ENCODE measurements around the gene CAD. TPM values are rescaled to one million over a fixed set of nuclear protein-coding genes. Genes with fewer than 3 reads are reported as not detected.

CAD gene
- total and polyA plus RNA-seq, 9 donors = 11.9 to 53.9 (median 31.1) TPM

GRCh38 chr2:27285481-27285880, 68.3 kb downstream of the CAD start:
- no peak overlapping the region for H3K27ac ChIP-seq
- 57 to 76% (median 58%) methylated on average over 6 of the region's 6 CpGs for WGBS, 3 donors
- no peaks in the 10 kb centered on the region for H3K4me1 ChIP-seq (ENCODE audit: insufficient read depth)
- no peaks in the 10 kb centered on the region for H3K36me3 ChIP-seq
- no peak for DNase-seq
- no peak overlapping the region for H3K4me3 ChIP-seq
- TF ChIP-seq CTCF (IDR thresholded peaks at IDR 0.05) (no peak), EP300 (IDR thresholded peaks at IDR 0.05) (no peak), POLR2A (IDR thresholded peaks at IDR 0.05) (no peak)
- H3K9me3 ChIP-seq = no peaks in the 10 kb centered on the region
- no peaks in the 10 kb centered on the region for H3K27me3 ChIP-seq
- intact Hi-C loops (cut with DNase I) = loop anchor here in 3 of 4 donors (10.0 kb wide), 3 partner anchors 321 to 441 kb away; partner anchors contain the start of gene DPYSL5 (in 2 of the 3)

GRCh38 chr2:27288610-27289009, 71.4 kb downstream of the CAD start:
- H3K9me3 ChIP-seq = no peaks in the 10 kb centered on the region
- DNase-seq = no peak
- 45 to 52% (median 51%) methylated on average over 3 of the region's 3 CpGs for WGBS, 3 donors
- intact Hi-C loops (cut with DNase I) = loop anchor here in 3 of 4 donors (10.0 kb wide), 3 partner anchors 324 to 444 kb away; partner anchors contain the start of gene DPYSL5 (in 2 of the 3)
- TF ChIP-seq POLR2A (IDR thresholded peaks at IDR 0.05) = no peak
- no peak for TF ChIP-seq EP300 (IDR thresholded peaks at IDR 0.05)
- TF ChIP-seq CTCF (IDR thresholded peaks at IDR 0.05) = no peak
- no peaks in the 10 kb centered on the region for H3K36me3 ChIP-seq
- no peak overlapping the region for H3K4me3 ChIP-seq
- no peak overlapping the region for H3K27ac ChIP-seq
- no peaks in the 10 kb centered on the region for H3K27me3 ChIP-seq
- no peaks in the 10 kb centered on the region for H3K4me1 ChIP-seq (ENCODE audit: insufficient read depth)

GRCh38 chr2:27290549-27290948, 73.4 kb downstream of the CAD start:
- no peak for DNase-seq
- H3K9me3 ChIP-seq = no peaks in the 10 kb centered on the region
- no peak overlapping the region for H3K4me3 ChIP-seq
- 91 to 93% (median 93%) methylated on average over 5 of the region's 5 CpGs for WGBS, 3 donors
- TF ChIP-seq CTCF (IDR thresholded peaks at IDR 0.05) (no peak), EP300 (IDR thresholded peaks at IDR 0.05) (no peak), POLR2A (IDR thresholded peaks at IDR 0.05) (no peak)
- intact Hi-C loops (cut with DNase I) = no loop called here
- H3K36me3 ChIP-seq = no peaks in the 10 kb centered on the region
- H3K4me1 ChIP-seq (ENCODE audit: insufficient read depth) = no peaks in the 10 kb centered on the region
- no peaks in the 10 kb centered on the region for H3K27me3 ChIP-seq
- no peak overlapping the region for H3K27ac ChIP-seq

- TF ChIP-seq EP300 (IDR thresholded peaks at IDR 0.05) (no peak), POLR2A (IDR thresholded peaks at IDR 0.05) (no peak), CTCF (IDR thresholded peaks at IDR 0.05) (no peak)
- no peak for DNase-seq
- Histone ChIP-seq H3K4me3 (no peak overlapping the region), H3K27ac (no peak overlapping the region), H3K27me3 (no peaks in the 10 kb centered on the region), H3K9me3 (no peaks in the 10 kb centered on the region), H3K4me1 (ENCODE audit: insufficient read depth) (no peaks in the 10 kb centered on the region), H3K36me3 (no peaks in the 10 kb centered on the region)
- intact Hi-C loops (cut with DNase I) = no loop called here
- 23 to 34% (median 25%) methylated on average over 6 of the region's 6 CpGs for WGBS, 3 donors
Measured at GRCh38 chr2:27291865-27292264, 74.7 kb downstream of the CAD start.

Other genes starting within 250 kb of the CAD start
- gene MAPRE3, start 246.7 kb upstream of the CAD start, total RNA-seq = 10 to 100 TPM; 23.8 to 51.8 (median 34.0) TPM
- 10 to 100 TPM; 34.3 to 45.4 TPM for gene MAPRE3, start 246.7 kb upstream of the CAD start, polyA plus RNA-seq
- gene TMEM214, start 184.4 kb upstream of the CAD start, total RNA-seq = 100 to 1,000 TPM in 1 of 7 donors, 10 to 100 TPM in 6; 26.5 to 101 (median 73.9) TPM
- 10 to 100 TPM; 41.7 to 66.2 TPM for gene TMEM214, start 184.4 kb upstream of the CAD start, polyA plus RNA-seq
- 10 to 100 TPM; 11.7 to 26.9 (median 23.9) TPM for gene AGBL5, start 165.7 kb upstream of the CAD start, total RNA-seq
- gene AGBL5, start 165.7 kb upstream of the CAD start, polyA plus RNA-seq = 10 to 100 TPM; 17.6 to 24.8 TPM
- 100 to 1,000 TPM; 201 to 319 (median 264) TPM for gene OST4, start 145.7 kb upstream of the CAD start, total RNA-seq
- gene OST4, start 145.7 kb upstream of the CAD start, polyA plus RNA-seq = 100 to 1,000 TPM; 379 to 588 TPM
- gene EMILIN1, start 138.8 kb upstream of the CAD start, total RNA-seq = 100 to 1,000 TPM; 121 to 321 (median 264) TPM
- gene EMILIN1, start 138.8 kb upstream of the CAD start, polyA plus RNA-seq = 100 to 1,000 TPM in 1 of 2 donors, 1 to 10 TPM in 1; 8.6 to 177 TPM
- gene KHK, start 130.6 kb upstream of the CAD start, total RNA-seq = 10 to 100 TPM in 1 of 7 donors, 1 to 10 TPM in 6; 1.3 to 10.7 (median 8.0) TPM
- gene KHK, start 130.6 kb upstream of the CAD start, polyA plus RNA-seq = 1 to 10 TPM; 2.7 to 3.9 TPM
- gene CGREF1, start 98.2 kb upstream of the CAD start, total RNA-seq = 10 to 100 TPM in 5 of 7 donors, 1 to 10 TPM in 2; 7.9 to 23.9 (median 17.6) TPM
- 1 to 10 TPM; 7.9 to 9.5 TPM for gene CGREF1, start 98.2 kb upstream of the CAD start, polyA plus RNA-seq
- 1 to 10 TPM in 5 of 7 donors, not detected in 2; 1.1 to 2.4 (median 1.5) TPM for gene ABHD1, start 93.6 kb upstream of the CAD start, total RNA-seq
- 1 to 10 TPM in 1 of 2 donors, under 1 TPM in 1; 0.86 to 1.6 TPM for gene ABHD1, start 93.6 kb upstream of the CAD start, polyA plus RNA-seq
- gene PREB, start 82.7 kb upstream of the CAD start, total RNA-seq = 100 to 1,000 TPM in 1 of 7 donors, 10 to 100 TPM in 6; 42.7 to 113 (median 70.8) TPM
- gene PREB, start 82.7 kb upstream of the CAD start, polyA plus RNA-seq = 10 to 100 TPM; 43.5 to 62.3 TPM
- gene PRR30, start 78.0 kb upstream of the CAD start, total RNA-seq = not detected
- not detected for gene PRR30, start 78.0 kb upstream of the CAD start, polyA plus RNA-seq
- 10 to 100 TPM in 5 of 7 donors, 1 to 10 TPM in 2; 8.4 to 72.2 (median 41.7) TPM for gene TCF23, start 68.4 kb upstream of the CAD start, total RNA-seq
- 10 to 100 TPM; 31.7 to 56.1 TPM for gene TCF23, start 68.4 kb upstream of the CAD start, polyA plus RNA-seq
- gene ATRAID, start 5.3 kb upstream of the CAD start, total RNA-seq = 100 to 1,000 TPM; 123 to 198 (median 135) TPM
- 100 to 1,000 TPM; 199 to 318 TPM for gene ATRAID, start 5.3 kb upstream of the CAD start, polyA plus RNA-seq
- 10 to 100 TPM; 14.2 to 37.9 (median 21.4) TPM for gene SLC5A6, start 5.1 kb upstream of the CAD start, total RNA-seq
- gene SLC5A6, start 5.1 kb upstream of the CAD start, polyA plus RNA-seq = 10 to 100 TPM; 11.2 to 13.9 TPM
- gene SLC30A3, start 45.7 kb downstream of the CAD start, total RNA-seq = 1 to 10 TPM in 1 of 7 donors, under 1 TPM in 3, not detected in 3; 0.23 to 1.1 (median 0.45) TPM
- gene SLC30A3, start 45.7 kb downstream of the CAD start, polyA plus RNA-seq = under 1 TPM; 0.27 to 0.38 TPM
- under 1 TPM in 1 of 7 donors, not detected in 6; 0.56 TPM for gene DNAJC5G, start 58.1 kb downstream of the CAD start, total RNA-seq
- gene DNAJC5G, start 58.1 kb downstream of the CAD start, polyA plus RNA-seq = under 1 TPM; 0.16 to 0.83 TPM
- under 1 TPM in 4 of 7 donors, not detected in 3; 0.12 to 0.72 (median 0.49) TPM for gene TRIM54, start 65.1 kb downstream of the CAD start, total RNA-seq
- under 1 TPM; 0.20 to 0.21 TPM for gene TRIM54, start 65.1 kb downstream of the CAD start, polyA plus RNA-seq
- gene UCN, start 91.1 kb downstream of the CAD start, total RNA-seq = 1 to 10 TPM; 1.4 to 5.6 (median 1.6) TPM
- gene UCN, start 91.1 kb downstream of the CAD start, polyA plus RNA-seq = 1 to 10 TPM in 1 of 2 donors, not detected in 1; 1.5 TPM
- gene MPV17, start 105.7 kb downstream of the CAD start, total RNA-seq = 10 to 100 TPM; 47.0 to 64.3 (median 59.9) TPM
- 100 to 1,000 TPM in 1 of 2 donors, 10 to 100 TPM in 1; 61.8 to 169 TPM for gene MPV17, start 105.7 kb downstream of the CAD start, polyA plus RNA-seq
- gene GTF3C2, start 139.4 kb downstream of the CAD start, total RNA-seq = 10 to 100 TPM; 32.8 to 57.7 (median 45.8) TPM
- gene GTF3C2, start 139.4 kb downstream of the CAD start, polyA plus RNA-seq = 10 to 100 TPM; 26.8 to 49.9 TPM
- 10 to 100 TPM; 28.0 to 46.8 (median 39.0) TPM for gene EIF2B4, start 153.0 kb downstream of the CAD start, total RNA-seq
- gene EIF2B4, start 153.0 kb downstream of the CAD start, polyA plus RNA-seq = 10 to 100 TPM; 37.0 to 39.9 TPM
- gene SNX17, start 153.2 kb downstream of the CAD start, total RNA-seq = 100 to 1,000 TPM in 4 of 7 donors, 10 to 100 TPM in 3; 72.3 to 111 (median 100) TPM
- 10 to 100 TPM; 82.5 to 94.3 TPM for gene SNX17, start 153.2 kb downstream of the CAD start, polyA plus RNA-seq
- 10 to 100 TPM in 6 of 7 donors, 1 to 10 TPM in 1; 4.8 to 24.1 (median 13.6) TPM for gene ZNF513, start 163.4 kb downstream of the CAD start, total RNA-seq
- 10 to 100 TPM in 1 of 2 donors, 1 to 10 TPM in 1; 3.4 to 11.0 TPM for gene ZNF513, start 163.4 kb downstream of the CAD start, polyA plus RNA-seq
- gene PPM1G, start 192.2 kb downstream of the CAD start, total RNA-seq = 10 to 100 TPM; 27.2 to 57.4 (median 48.0) TPM
- gene PPM1G, start 192.2 kb downstream of the CAD start, polyA plus RNA-seq = 10 to 100 TPM; 41.0 to 89.4 TPM
- 100 to 1,000 TPM in 1 of 7 donors, 10 to 100 TPM in 6; 50.8 to 108 (median 90.0) TPM for gene NRBP1, start 211.3 kb downstream of the CAD start, total RNA-seq
- gene NRBP1, start 211.3 kb downstream of the CAD start, polyA plus RNA-seq = 100 to 1,000 TPM in 1 of 2 donors, 10 to 100 TPM in 1; 79.0 to 169 TPM
- 10 to 100 TPM in 1 of 7 donors, 1 to 10 TPM in 6; 2.0 to 34.5 (median 4.4) TPM for gene KRTCAP3, start 225.0 kb downstream of the CAD start, total RNA-seq
- 1 to 10 TPM in 1 of 2 donors, under 1 TPM in 1; 0.82 to 2.8 TPM for gene KRTCAP3, start 225.0 kb downstream of the CAD start, polyA plus RNA-seq

Data from ovary (tissue), 9 donors.